ENCODE data around the gene SFMBT2.
A peak's percentile ranks its signal among the peaks of the same experiment; 100 is the strongest.

Gene SFMBT2

DNA sequence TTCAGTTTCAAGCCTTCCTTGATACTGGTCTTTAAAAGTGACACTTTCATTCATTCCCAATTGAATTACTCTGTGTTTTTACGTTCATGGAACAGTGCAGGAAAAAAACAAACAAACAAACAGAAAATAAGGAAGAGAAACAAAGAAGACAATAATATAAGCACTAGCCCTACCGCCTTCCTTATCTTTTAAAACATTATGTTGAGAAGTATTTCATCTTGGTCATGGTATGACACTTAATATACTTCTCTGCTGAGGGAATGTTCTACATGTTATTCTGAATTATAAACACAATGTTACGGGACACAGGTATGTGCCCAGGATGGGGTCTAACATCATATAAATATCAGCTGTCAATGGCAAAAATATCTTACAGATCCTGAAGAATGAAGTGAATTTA lies 176.7 kb downstream of the SFMBT2 start:
- H3K4me3 ChIP-seq (ENCODE audit: low read depth, low read length) = no peak overlapping the region
- in situ Hi-C loops (cut with HindIII; ENCODE audit: low sequenced_read_pairs) = no loop called here
- DNase-seq (ENCODE audit: low read depth) = no peak
- TF ChIP-seq, protein P1, sequence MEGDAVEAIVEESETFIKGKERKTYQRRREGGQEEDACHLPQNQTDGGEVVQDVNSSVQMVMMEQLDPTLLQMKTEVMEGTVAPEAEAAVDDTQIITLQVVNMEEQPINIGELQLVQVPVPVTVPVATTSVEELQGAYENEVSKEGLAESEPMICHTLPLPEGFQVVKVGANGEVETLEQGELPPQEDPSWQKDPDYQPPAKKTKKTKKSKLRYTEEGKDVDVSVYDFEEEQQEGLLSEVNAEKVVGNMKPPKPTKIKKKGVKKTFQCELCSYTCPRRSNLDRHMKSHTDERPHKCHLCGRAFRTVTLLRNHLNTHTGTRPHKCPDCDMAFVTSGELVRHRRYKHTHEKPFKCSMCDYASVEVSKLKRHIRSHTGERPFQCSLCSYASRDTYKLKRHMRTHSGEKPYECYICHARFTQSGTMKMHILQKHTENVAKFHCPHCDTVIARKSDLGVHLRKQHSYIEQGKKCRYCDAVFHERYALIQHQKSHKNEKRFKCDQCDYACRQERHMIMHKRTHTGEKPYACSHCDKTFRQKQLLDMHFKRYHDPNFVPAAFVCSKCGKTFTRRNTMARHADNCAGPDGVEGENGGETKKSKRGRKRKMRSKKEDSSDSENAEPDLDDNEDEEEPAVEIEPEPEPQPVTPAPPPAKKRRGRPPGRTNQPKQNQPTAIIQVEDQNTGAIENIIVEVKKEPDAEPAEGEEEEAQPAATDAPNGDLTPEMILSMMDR (IDR thresholded peaks at IDR 0.05; ENCODE audit: low read depth, low read length, missing control alignments) = no peak

DNA sequence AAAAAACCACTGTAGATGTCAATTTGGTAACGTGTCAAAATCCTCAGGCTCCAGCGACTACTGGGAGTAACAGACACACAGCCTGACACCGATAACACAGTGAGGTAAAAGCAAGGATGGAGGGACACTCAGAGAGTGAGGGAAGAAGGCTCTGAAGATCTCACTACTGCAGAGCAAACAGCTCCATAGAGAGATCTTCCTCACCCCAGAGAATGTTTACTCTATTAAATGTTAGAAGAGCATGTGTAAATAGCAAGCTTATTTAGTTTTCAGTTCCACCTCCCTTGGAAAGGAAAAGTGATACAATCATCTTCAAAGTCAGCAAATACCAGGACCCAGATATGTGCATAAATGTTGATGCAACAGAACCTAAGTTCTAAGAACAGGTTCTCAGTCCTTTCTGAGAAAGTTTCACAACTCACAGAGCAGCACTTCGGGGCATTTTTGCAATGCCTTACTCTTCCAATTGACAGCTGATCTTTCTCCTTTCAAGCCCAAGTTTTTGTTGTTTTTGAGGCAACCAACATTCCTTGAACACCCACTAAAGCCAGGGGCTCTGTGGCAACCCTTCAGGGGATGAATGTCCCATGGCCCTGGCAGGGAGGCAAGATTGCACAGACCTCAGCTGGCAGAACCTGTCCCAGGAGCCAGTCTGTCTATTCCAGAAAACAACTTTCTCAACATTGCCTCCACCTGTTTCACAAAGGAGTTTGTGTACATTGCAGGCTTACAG lies 177.4 kb downstream of the SFMBT2 start:
- in situ Hi-C loops (cut with HindIII; ENCODE audit: low sequenced_read_pairs) = no loop called here
- no peak for DNase-seq (ENCODE audit: low read depth)
- TF ChIP-seq, protein P1 (IDR thresholded peaks at IDR 0.05; ENCODE audit: low read depth, low read length, missing control alignments) = no peak
- H3K4me3 ChIP-seq (ENCODE audit: low read depth, low read length) = no peak overlapping the region

DNA sequence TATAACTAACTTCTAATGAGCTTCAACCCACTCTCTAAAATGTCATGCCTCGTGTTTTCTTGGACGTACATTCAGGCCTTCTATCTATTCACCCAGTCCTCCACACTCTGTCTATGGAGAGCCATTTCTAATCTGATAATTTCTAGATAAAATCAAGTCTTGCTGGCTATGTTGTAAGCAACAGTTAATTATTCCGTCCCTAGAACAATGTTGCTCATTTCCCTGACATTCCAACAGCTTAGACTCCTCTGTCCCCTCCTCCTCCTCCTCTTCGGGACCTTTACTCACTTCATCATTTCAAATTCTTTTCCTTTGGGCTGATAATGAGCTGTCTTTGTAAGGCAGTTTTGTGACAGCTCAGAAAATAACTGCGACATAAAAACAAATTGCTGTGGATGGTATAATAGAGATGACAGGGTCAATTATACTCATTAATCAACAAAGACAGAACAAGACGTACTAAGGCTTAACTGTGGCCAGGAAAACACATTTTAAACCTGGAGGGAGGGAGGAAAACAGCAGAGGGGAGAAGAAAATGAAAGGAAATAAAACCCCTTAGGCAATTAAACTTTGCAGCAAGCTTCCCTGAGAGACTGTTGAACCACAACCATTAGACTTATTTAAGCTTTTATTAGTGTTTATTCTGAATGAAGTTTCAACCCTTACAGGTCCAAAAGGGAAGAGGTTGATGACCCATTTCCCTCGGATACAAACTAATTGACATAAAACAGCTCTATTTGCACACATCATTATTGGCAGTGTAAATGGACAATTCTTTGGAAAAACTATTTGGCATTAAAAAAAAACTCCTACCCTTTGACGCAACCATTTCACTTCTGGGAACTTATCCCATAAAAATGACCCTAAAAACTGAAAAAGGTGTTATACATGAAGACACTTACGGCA lies 179.1 kb downstream of the SFMBT2 start:
- TF ChIP-seq, protein P1 (IDR thresholded peaks at IDR 0.05; ENCODE audit: low read depth, low read length, missing control alignments) = no peak
- in situ Hi-C loops (cut with HindIII; ENCODE audit: low sequenced_read_pairs) = no loop called here
- no peak overlapping the region for H3K4me3 ChIP-seq (ENCODE audit: low read depth, low read length)
- DNase-seq (ENCODE audit: low read depth) = no peak

DNA sequence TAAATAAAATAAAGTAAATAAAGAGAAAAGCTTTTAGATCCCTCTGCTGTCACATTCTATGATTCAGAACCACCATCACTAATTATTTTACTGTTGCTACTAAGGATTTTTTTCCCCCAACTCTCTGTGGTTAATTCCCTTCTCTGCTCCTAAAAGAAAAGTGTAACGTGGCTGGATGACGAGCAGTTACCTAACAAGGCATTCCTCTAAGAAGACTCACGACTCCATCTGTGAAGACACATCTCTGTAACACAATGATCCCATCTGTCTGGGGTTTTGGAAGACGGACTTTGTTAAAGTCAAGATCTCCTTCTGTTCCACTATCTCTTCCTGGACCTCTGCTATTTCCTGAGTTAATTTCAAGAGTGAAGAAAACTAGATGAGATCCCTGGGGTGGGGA lies 179.9 kb downstream of the SFMBT2 start:
- DNase-seq (ENCODE audit: low read depth) = peak; percentile 12
- in situ Hi-C loops (cut with HindIII; ENCODE audit: low sequenced_read_pairs) = no loop called here
- H3K4me3 ChIP-seq (ENCODE audit: low read depth, low read length) = no peak overlapping the region
- TF ChIP-seq, protein P1 (IDR thresholded peaks at IDR 0.05; ENCODE audit: low read depth, low read length, missing control alignments) = no peak

DNA sequence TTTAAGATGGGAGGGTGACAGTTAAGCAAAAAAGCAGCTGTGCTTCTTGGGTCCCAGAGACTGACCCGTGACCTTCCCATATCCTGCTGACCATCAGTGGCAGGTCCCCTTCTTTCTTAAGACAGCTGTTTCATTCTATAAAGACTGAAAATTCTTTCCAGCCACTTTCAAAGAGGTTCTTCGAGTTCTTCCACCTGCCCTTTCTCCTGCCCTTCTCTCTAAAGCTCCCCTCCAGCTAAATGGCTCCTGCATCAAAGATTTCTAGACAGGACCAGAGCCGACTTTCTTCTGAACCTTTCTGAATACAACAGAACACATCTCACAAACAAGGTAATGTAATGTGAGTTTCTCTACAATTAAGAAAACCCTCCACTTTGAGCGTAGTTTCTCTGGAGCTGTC lies 180.8 kb downstream of the SFMBT2 start:
- in situ Hi-C loops (cut with HindIII; ENCODE audit: low sequenced_read_pairs) = no loop called here
- no peak overlapping the region for H3K4me3 ChIP-seq (ENCODE audit: low read depth, low read length)
- no peak for DNase-seq (ENCODE audit: low read depth)
- TF ChIP-seq, protein P1 (IDR thresholded peaks at IDR 0.05; ENCODE audit: low read depth, low read length, missing control alignments) = no peak

DNA sequence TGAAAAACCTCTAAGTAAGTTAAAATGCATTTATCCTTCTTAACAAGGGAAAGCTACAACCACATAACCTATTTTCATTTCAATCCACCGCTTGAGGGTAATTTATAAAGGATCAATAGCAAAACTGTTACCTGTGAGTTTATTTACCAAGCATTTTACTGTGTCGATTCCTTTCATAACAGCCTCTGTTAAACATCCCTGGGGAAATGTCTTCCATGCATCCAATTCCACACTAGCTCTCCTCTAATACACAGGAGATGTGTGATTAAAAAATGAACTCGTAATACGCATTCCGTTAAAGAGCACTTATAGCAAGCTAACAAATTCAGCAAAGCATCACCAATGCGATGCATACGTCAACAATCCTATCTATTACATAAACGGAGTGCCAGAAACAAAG lies 185.7 kb downstream of the SFMBT2 start:
- DNase-seq (ENCODE audit: low read depth) = no peak
- in situ Hi-C loops (cut with HindIII; ENCODE audit: low sequenced_read_pairs) = no loop called here
- TF ChIP-seq, protein P1 (IDR thresholded peaks at IDR 0.05; ENCODE audit: low read depth, low read length, missing control alignments) = no peak
- H3K4me3 ChIP-seq (ENCODE audit: low read depth, low read length) = no peak overlapping the region

Data from astrocyte of the cerebellum (primary cell).